Mucosa of rectum (tissue), 2 donors: ENCODE data around the gene PTGER1.

Experiments
- H3K27ac ChIP-seq, 2 donors: one replicate each; pipeline ENCODE4 v1.7.0; 2013; ENCODE audit warnings: inconsistent platforms in 2 of 2, low read depth in 2 of 2, low read length in 2 of 2
- H3K27me3 ChIP-seq, 2 donors: one replicate each; pipeline ENCODE4 v1.7.0; 2013; ENCODE audit warnings: low read length in 2 of 2; ENCODE audit not compliant: control insufficient read depth in 2 of 2, insufficient read depth in 2 of 2
- H3K36me3 ChIP-seq, 2 donors: one replicate each; pipeline ENCODE4 v1.7.0; 2013; ENCODE audit warnings: low read length in 2 of 2; ENCODE audit not compliant: control insufficient read depth in 2 of 2, insufficient read depth in 2 of 2
- H3K4me1 ChIP-seq, 2 donors: one replicate each; pipeline ENCODE4 v1.7.0; 2013; ENCODE audit warnings: low read length in 2 of 2, mild to moderate bottlenecking in 1 of 2; ENCODE audit not compliant: control insufficient read depth in 2 of 2, insufficient read depth in 2 of 2
- H3K4me3 ChIP-seq, 2 donors: one replicate each; pipeline ENCODE4 v1.7.0; 2013; ENCODE audit warnings: low read length in 2 of 2
- H3K9ac ChIP-seq, 2 donors: one replicate each; pipeline ENCODE4 v1.7.0; 2013; ENCODE audit warnings: low read length in 2 of 2, low read depth in 1 of 2, mild to moderate bottlenecking in 1 of 2
- H3K9me3 ChIP-seq, 2 donors: one replicate each; pipeline ENCODE4 v1.7.0; 2013; ENCODE audit warnings: low read length in 2 of 2; ENCODE audit not compliant: control insufficient read depth in 2 of 2
- donor health status: healthy.
- donor health status: Normal muscosa, but diverticular disease.

The PTGER1 gene

DNA sequence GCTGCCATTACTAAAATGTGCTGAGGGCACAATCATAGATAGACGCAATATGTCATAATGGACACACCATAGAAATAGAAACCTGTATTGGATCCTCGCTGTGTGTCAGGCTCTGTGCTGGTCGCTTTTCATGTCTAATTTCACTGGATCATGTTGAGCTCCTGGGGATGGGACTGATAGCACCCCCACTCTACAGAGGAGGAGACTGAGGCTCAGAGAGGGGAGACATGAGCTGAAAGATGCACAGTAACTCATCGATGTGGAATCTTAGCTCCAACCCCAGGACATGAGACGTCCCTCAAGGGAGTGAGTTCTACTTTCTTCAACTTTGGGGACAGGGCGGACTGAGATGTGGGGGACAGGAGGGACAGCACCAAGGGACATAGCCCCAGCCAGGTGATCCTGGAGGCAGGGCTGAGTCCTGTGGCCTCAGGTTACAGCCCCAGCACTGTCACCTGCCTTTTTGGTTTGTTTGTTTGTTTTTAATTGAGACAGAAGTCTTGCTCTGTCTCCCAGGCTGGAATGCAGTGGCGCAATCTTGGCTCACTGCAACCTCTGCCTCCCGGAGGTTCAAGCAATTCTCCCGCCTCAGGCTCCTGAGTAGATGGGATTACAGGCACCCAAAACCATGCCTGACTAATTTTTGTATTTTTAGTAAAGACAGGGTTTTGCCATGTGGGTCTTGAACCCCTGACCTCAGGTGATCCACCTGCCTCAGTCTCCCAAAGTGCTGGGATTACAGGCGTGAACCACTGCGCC, 27.4 kb upstream of the PTGER1 start:
- no peaks in the 10 kb centered on the region for H3K9me3 ChIP-seq
- peaks cover 24 to 33% of the 10 kb centered on the region in 2 donors for H3K4me1 ChIP-seq
- H3K27me3 ChIP-seq, result no peaks in the 10 kb centered on the region
- H3K27ac ChIP-seq, result no peak overlapping the region
- no peak overlapping the region for H3K4me3 ChIP-seq
- no peaks in the 10 kb centered on the region for H3K36me3 ChIP-seq
- H3K9ac ChIP-seq, result no peak overlapping the region

DNA sequence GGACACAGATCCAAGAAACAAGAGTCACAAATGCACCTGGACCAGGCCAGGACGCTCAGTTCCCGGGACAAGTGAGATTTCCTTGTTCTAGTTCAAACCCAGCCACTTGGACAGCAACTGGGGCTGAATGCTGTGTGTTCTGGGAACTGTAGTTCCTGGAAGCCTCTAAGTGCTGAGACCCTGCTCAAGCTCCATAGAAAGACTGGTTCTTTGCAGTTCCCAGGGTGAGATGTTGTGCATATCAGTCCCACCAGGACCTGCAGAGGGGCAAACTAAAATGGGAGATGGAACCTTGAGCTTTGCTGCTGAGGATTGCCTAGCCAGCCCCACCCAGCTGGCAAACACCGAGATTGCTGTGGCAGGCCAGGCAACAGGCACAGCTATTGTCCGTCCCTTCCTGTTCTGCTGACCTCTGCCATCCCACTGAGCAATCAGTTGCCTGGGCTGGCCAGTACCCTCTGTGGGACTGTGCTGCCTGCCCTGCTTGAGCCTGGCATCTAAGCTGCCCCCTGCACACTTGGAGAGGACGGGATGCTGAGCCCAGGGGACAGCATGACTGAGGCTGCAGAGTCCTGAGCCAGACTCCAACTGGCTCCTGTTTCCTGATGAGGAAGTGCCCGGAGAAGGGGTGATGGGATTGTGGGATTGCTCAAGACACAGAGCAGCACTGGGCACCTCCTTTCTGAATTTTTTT, 22.2 kb upstream of the PTGER1 start:
- peaks cover 34 to 39% of the 10 kb centered on the region in 2 donors for H3K4me1 ChIP-seq
- no peaks in the 10 kb centered on the region for H3K27me3 ChIP-seq
- H3K9me3 ChIP-seq, result no peaks in the 10 kb centered on the region
- peak overlapping the region; percentile 71 to 93 for H3K27ac ChIP-seq
- H3K9ac ChIP-seq, result peak overlapping the region; percentile 48 to 73
- peak overlapping the region; percentile 46 to 67 for H3K4me3 ChIP-seq
- peaks cover 5% of the 10 kb centered on the region in 2 donors for H3K36me3 ChIP-seq

- H3K4me1 ChIP-seq, result peaks cover 34 to 40% of the 10 kb centered on the region in 2 donors
- no peaks in the 10 kb centered on the region for H3K9me3 ChIP-seq
- H3K4me3 ChIP-seq, result peak overlapping the region; percentile 49 to 67
- peak overlapping the region; percentile 71 to 93 for H3K27ac ChIP-seq
- H3K9ac ChIP-seq, result peak overlapping the region; percentile 48 to 73
- H3K36me3 ChIP-seq, result peaks cover 5% of the 10 kb centered on the region in 2 donors
- no peaks in the 10 kb centered on the region for H3K27me3 ChIP-seq
Observed at GRCh38 chr19:14496834-14497227, 21.7 kb upstream of the PTGER1 start.

DNA sequence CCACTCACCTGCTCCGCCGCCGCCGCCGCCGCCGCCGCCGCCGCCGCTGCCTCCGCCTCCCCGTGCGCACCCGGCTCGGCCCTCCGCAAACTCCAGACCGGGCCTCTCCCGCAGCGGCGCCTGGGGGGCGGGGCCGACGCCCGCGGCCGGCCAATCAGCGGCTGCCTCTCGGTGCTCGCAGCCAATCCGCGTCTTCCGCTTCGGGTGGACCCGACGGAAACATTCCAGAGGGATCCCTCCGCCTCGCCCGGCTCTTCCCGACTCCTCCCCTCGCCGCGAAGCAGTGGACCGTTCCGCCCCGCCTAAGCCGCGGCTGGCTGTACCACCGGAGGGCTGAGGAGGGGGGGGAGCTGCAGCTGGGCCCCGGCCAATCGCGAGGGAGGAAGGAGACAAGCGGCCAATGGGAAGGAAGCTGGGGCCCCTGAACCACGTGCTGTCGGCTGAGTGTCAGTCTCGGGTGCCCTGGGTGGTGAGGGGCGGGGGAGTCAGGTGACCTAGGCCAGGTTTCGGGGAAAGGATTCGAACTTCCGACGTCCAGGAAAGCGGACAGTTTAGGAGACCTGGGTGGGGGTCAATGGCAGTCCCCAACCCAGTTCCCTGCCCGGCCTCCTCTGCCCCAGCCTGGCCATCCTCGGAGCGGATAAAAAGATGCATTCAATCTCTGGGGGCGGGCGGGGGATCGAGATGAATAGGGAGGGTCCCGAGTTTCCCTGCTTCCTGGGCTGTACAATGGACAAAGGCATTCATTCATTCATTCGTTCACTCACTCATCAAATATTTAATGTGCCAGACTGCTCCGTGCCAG, 21.1 kb upstream of the PTGER1 start, which contains the start of gene GIPC1:
GIPC1 (minus strand) TSS at position 99 of the 805 bp plus-strand sequence. CDS start 13,151 bp downstream, outside the sequence.
- peaks cover 5 to 8% of the 10 kb centered on the region in 2 donors for H3K36me3 ChIP-seq
- H3K27ac ChIP-seq, result peak within 1 kb of the TSS; percentile 89 to 93
- peak within 1 kb of the TSS; percentile 80 to 85 for H3K4me3 ChIP-seq
- H3K4me1 ChIP-seq, result peaks cover 34 to 43% of the 10 kb centered on the region in 2 donors
- no peaks in the 10 kb centered on the region for H3K9me3 ChIP-seq
- H3K9ac ChIP-seq, result peak within 1 kb of the TSS; percentile 49 to 81
- H3K27me3 ChIP-seq, result no peaks in the 10 kb centered on the region

GRCh38 chr19:14495672-14496028, 20.5 kb upstream of the PTGER1 start:
- Histone ChIP-seq H3K36me3 (peaks cover 5 to 8% of the 10 kb centered on the region in 2 donors), H3K9ac (peak overlapping the region; percentile 49 to 81), H3K27ac (peak overlapping the region; percentile 89 to 92), H3K4me1 (peaks cover 34 to 43% of the 10 kb centered on the region in 2 donors), H3K4me3 (peak overlapping the region; percentile 80 to 85), H3K9me3 (no peaks in the 10 kb centered on the region), H3K27me3 (no peaks in the 10 kb centered on the region)

GRCh38 chr19:14494910-14495671, 19.9 kb upstream of the PTGER1 start:
- Histone ChIP-seq H3K9me3 (no peaks in the 10 kb centered on the region), H3K27me3 (no peaks in the 10 kb centered on the region), H3K4me1 (peaks cover 34 to 43% of the 10 kb centered on the region in 2 donors), H3K9ac (peak overlapping the region; percentile 49 to 81), H3K4me3 (peak overlapping the region; percentile 80 to 85), H3K36me3 (peaks cover 5 to 8% of the 10 kb centered on the region in 2 donors), H3K27ac (peak overlapping the region; percentile 89 to 92)

GRCh38 chr19:14494411-14494810, 19.3 kb upstream of the PTGER1 start:
- Histone ChIP-seq H3K9ac (peak overlapping the region; percentile 24 to 74), H3K4me3 (peak overlapping the region; percentile 80 to 85), H3K27ac (peak overlapping the region; percentile 89 to 92), H3K4me1 (peaks cover 34 to 43% of the 10 kb centered on the region in 2 donors), H3K9me3 (no peaks in the 10 kb centered on the region), H3K27me3 (no peaks in the 10 kb centered on the region), H3K36me3 (peaks cover 6 to 8% of the 10 kb centered on the region in 2 donors)

- Histone ChIP-seq H3K4me1 (peaks cover 29 to 40% of the 10 kb centered on the region in 2 donors), H3K27me3 (no peaks in the 10 kb centered on the region), H3K4me3 (peak overlapping the region in 1 of 2 donors; percentile 12), H3K9ac (no peak overlapping the region), H3K27ac (peak overlapping the region in 1 of 2 donors; percentile 48), H3K9me3 (no peaks in the 10 kb centered on the region), H3K36me3 (peaks cover 18 to 20% of the 10 kb centered on the region in 2 donors)
Observed at GRCh38 chr19:14492756-14493337, 17.7 kb upstream of the PTGER1 start.
